SK-N-MC (cell line): Measurements from ENCODE around the gene OSCP1.

Experiments used
- EZH2 ChIP-seq: fragments of 200-600 bp; sonication (generic); IDR thresholded peaks from one replicate; pipeline ENCODE4 v1.6.1; 2017; ENCODE audit warnings: antibody characterized with exemption
- POLR2AphosphoS5 ChIP-seq: IDR thresholded peaks from 2 replicates; pipeline ENCODE4 v1.6.1; 2012; ENCODE audit warnings: mild to moderate bottlenecking, low read depth, low read length, borderline replicate concordance

GRCh38 chr1:36389999-36390398, 60.3 kb downstream of the OSCP1 start:
- TF ChIP-seq POLR2AphosphoS5, result no peak
- no peak for TF ChIP-seq EZH2
